ENCODE measurements around the gene TM7SF3.

- no peak for TF ChIP-seq CTCF (IDR thresholded peaks at IDR 0.05)
- TF ChIP-seq POLR2A (IDR thresholded peaks at IDR 0.05), result no peak
Measured at GRCh38 chr12:27061317-27061716, 47.1 kb upstream of the TM7SF3 start.
